ENCODE data around the gene ORM1.
"Not testable (repeated sequence)": the region's sequence is repeated elsewhere in the genome, so short reads cannot be mapped to it uniquely, and the experiment has no call there.

ORM1 gene

GRCh38 chr9:114308361-114308950, 14.4 kb upstream of the ORM1 start:
- no peak for DNase-seq

- no peak for DNase-seq
These were observed 13.8 kb upstream of the ORM1 start for GRCh38 chr9:114309096-114309495.

- no peak for DNase-seq
These were observed 12.1 kb upstream of the ORM1 start for GRCh38 chr9:114310471-114311450.

- no peak for DNase-seq
These were observed 11.1 kb upstream of the ORM1 start for GRCh38 chr9:114311571-114312512.

GRCh38 chr9:114312513-114312875, 10.4 kb upstream of the ORM1 start:
- no peak for DNase-seq

GRCh38 chr9:114313186-114313585, 9.7 kb upstream of the ORM1 start:
- no peak for DNase-seq

GRCh38 chr9:114314256-114314867, 8.5 kb upstream of the ORM1 start:
- no peak for DNase-seq

GRCh38 chr9:114314881-114315722, 7.8 kb upstream of the ORM1 start:
- no peak for DNase-seq

GRCh38 chr9:114315723-114316363, 7.1 kb upstream of the ORM1 start:
- no peak for DNase-seq

- no peak for DNase-seq
These were observed 6.2 kb upstream of the ORM1 start for GRCh38 chr9:114316605-114317230.

- DNase-seq = no peak
These were observed 5.1 kb upstream of the ORM1 start for GRCh38 chr9:114317665-114318357.

- no peak for DNase-seq
These were observed 4.5 kb upstream of the ORM1 start for GRCh38 chr9:114318416-114318815.

- no peak for DNase-seq
These were observed 3.8 kb upstream of the ORM1 start for GRCh38 chr9:114319147-114319546.

- not testable (repeated sequence) for DNase-seq
These were observed 2.2 kb upstream of the ORM1 start for GRCh38 chr9:114320710-114321109.

- no peak for DNase-seq
These were observed 1.1 kb upstream of the ORM1 start for GRCh38 chr9:114321759-114322158.

GRCh38 chr9:114322160-114322818, 609 bp upstream of the ORM1 start:
- not testable (repeated sequence) for DNase-seq

GRCh38 chr9:114323849-114324248, 951 bp downstream of the ORM1 start:
- DNase-seq = not testable (repeated sequence)

- DNase-seq = no peak
These were observed 1.6 kb downstream of the ORM1 start for GRCh38 chr9:114324492-114324891.

GRCh38 chr9:114324965-114325364, 2.1 kb downstream of the ORM1 start:
- not testable (repeated sequence) for DNase-seq
